Measurements from ENCODE around the gene PODXL. TPM values are rescaled to one million over a fixed set of nuclear protein-coding genes. Genes with fewer than 3 reads are reported as not detected.

The PODXL gene
- total and polyA plus RNA-seq, 8 donors: 23.0 to 71.5 (median 35.9) TPM

DNA sequence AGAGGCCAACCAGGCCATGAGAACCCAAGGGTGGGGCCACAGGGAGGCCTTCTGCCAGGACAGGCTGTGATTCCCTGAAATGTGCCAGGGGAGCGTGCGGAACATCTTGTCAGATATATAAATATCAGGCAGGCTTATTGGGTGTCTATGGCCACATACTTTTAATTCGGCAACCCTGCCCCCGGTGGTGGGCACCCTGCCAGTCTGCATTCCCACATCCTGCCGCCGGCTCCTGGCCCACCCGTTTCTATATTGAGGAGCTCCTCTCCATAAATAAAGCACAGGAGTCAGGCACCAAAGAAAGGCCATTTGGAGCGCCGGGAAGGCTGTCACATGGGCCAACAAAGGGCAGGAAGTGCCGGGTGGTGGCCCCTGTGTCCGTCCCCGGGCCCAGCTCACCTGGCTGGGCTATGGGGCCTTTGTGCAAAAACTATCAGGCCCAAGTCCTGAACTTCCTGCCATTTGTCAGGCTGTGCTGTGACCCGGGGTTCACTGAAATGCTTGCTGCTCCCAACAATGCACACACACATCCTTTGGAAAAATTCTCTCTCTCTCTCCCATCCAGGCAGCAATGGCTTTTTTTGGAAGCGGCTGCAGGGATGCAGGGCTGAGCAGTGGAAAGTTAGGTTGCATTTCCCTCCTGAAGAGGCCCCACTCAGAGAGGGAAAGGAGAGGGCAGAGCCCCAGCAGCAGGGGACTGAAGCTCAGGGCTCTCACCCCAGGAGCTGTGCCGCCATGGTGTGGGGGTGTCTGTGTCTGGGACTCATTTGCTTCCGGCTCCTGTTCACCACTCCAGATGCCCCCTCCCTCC lies 25.0 kb upstream of the PODXL start:
- ATAC-seq: peak in 1 of 4 donors; percentile 12
- Histone ChIP-seq H3K4me3 (no peak overlapping the region), H3K27me3 (no peaks in the 10 kb centered on the region), H3K4me1 (no peaks in the 10 kb centered on the region), H3K27ac (no peak overlapping the region), H3K36me3 (no peaks in the 10 kb centered on the region), H3K9me3 (no peaks in the 10 kb centered on the region)
- no peak for FAIRE-seq
- TF ChIP-seq, protein P1, sequence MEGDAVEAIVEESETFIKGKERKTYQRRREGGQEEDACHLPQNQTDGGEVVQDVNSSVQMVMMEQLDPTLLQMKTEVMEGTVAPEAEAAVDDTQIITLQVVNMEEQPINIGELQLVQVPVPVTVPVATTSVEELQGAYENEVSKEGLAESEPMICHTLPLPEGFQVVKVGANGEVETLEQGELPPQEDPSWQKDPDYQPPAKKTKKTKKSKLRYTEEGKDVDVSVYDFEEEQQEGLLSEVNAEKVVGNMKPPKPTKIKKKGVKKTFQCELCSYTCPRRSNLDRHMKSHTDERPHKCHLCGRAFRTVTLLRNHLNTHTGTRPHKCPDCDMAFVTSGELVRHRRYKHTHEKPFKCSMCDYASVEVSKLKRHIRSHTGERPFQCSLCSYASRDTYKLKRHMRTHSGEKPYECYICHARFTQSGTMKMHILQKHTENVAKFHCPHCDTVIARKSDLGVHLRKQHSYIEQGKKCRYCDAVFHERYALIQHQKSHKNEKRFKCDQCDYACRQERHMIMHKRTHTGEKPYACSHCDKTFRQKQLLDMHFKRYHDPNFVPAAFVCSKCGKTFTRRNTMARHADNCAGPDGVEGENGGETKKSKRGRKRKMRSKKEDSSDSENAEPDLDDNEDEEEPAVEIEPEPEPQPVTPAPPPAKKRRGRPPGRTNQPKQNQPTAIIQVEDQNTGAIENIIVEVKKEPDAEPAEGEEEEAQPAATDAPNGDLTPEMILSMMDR (IDR thresholded peaks at IDR 0.05): no peak
- WGBS, 2 donors: 64 to 71% methylated on average over 16 of the region's 16 CpGs
- DNase-seq: peak in 1 of 6 donors; percentile 15
- intact Hi-C loops (cut with DNase I): no loop called here

DNA sequence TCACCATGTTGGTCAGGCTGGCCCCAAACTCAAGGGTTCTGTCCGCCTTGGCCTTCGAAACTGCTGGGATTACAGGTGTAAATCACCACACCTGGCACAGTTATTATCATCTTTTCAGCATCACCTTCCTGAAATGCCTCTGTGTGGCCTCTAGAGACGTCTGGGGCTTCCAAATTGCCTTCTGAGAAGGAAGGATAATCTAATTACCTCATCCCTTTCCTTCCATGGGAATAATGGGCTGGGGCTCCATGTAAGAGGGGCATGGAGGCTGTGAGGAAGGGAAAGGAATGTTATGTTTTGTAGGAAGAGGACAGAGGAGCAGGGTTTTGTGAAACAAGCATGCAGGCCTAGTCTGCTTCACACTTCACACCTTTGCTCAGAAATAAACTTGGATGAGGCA lies 22.2 kb upstream of the PODXL start:
- ATAC-seq (no peak), FAIRE-seq (no peak)
- 56 to 68% methylated on average over 3 of the region's 3 CpGs for WGBS, 2 donors

DNA sequence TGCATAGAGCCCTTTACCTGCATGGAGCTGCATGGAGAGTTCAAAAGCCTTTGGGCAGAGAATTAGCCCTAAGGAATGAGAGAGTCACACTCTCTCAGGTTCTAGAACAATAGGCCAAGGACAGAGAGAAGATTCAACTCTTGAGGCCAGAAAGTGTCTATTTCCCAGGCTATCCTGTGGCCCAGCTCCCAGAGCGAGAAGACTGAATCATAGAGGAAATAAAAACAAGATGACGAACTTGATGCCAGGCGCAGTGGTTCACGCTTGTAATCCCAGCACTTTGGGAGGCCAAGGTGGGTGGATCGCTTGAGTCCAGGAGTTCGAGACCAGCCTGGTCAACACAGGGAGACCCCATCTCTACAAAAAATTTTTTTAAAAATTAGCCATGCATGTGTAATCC lies 18.3 kb upstream of the PODXL start:
- WGBS, 2 donors: 88 to 96% methylated on average over 6 of the region's 6 CpGs
- Histone ChIP-seq H3K27ac (no peak overlapping the region), H3K36me3 (no peaks in the 10 kb centered on the region), H3K9me3 (no peaks in the 10 kb centered on the region), H3K27me3 (no peaks in the 10 kb centered on the region), H3K4me3 (no peak overlapping the region), H3K4me1 (no peaks in the 10 kb centered on the region)
- no peak for FAIRE-seq
- no peak for DNase-seq
- intact Hi-C loops (cut with DNase I): no loop called here
- no peak for ATAC-seq
- TF ChIP-seq, protein P1 (IDR thresholded peaks at IDR 0.05): no peak

More for the DNA sequence above, 22.2 kb upstream of the PODXL start:
- Histone ChIP-seq H3K4me1 (no peaks in the 10 kb centered on the region), H3K9me3 (no peaks in the 10 kb centered on the region), H3K27ac (no peak overlapping the region), H3K36me3 (no peaks in the 10 kb centered on the region), H3K4me3 (no peak overlapping the region), H3K27me3 (no peaks in the 10 kb centered on the region)
- DNase-seq: no peak
- intact Hi-C loops (cut with DNase I): no loop called here
- TF ChIP-seq, protein P1 (IDR thresholded peaks at IDR 0.05): no peak

DNA sequence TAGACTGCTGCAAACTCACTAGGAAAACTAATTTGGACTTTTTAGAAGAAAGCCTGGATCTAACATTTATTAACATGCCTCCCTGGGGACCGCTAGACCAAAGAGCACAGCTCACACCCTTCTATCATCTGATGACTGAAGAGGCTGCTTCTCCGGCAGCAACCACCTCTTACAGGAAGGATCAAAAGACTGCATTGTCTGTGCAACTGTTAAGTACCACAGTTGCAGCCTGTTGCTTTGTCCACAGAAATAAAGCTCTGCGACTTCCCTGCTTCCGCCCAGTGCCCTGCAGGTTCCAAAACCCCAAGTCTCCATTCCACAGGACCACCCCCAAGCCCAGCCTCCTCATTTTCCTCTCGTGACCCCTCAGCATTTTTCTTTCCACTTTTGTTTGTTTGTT lies 14.0 kb upstream of the PODXL start:
- DNase-seq (no peak), FAIRE-seq (no peak), ATAC-seq (no peak)
- H3K36me3 ChIP-seq: no peaks in the 10 kb centered on the region
- no peaks in the 10 kb centered on the region for H3K9me3 ChIP-seq
- TF ChIP-seq, protein P1 (IDR thresholded peaks at IDR 0.05): no peak
- H3K4me3 ChIP-seq: no peak overlapping the region
- H3K4me1 ChIP-seq: no peaks in the 10 kb centered on the region
- WGBS, 2 donors: 91 to 92% methylated on average over 5 of the region's 5 CpGs
- no peak overlapping the region for H3K27ac ChIP-seq
- no peaks in the 10 kb centered on the region for H3K27me3 ChIP-seq
- intact Hi-C loops (cut with DNase I): no loop called here

DNA sequence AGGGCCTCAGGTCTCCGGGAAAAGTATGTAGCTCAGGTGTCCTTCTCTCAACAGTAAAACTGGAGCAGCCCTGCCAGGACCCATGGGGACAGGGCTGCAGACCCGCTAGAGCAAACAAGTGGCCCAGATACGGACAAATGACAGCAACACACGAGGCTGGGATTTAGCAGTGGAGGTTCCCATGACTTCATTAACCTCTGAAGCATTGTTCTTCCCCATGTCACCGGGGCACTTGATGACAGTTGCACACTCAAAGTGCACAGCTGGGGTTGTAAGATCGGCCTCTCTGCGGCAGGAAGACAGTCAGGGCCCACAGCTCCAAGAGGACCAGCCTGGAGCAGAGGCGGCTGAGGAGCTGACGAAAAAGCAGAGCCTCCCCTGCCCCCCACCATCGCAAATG lies 12.5 kb upstream of the PODXL start:
- H3K27ac ChIP-seq: no peak overlapping the region
- H3K9me3 ChIP-seq: no peaks in the 10 kb centered on the region
- DNase-seq (no peak), FAIRE-seq (no peak), ATAC-seq (no peak)
- no peaks in the 10 kb centered on the region for H3K27me3 ChIP-seq
- no peak overlapping the region for H3K4me3 ChIP-seq
- no peaks in the 10 kb centered on the region for H3K4me1 ChIP-seq
- TF ChIP-seq, protein P1 (IDR thresholded peaks at IDR 0.05): no peak
- intact Hi-C loops (cut with DNase I): no loop called here
- H3K36me3 ChIP-seq: no peaks in the 10 kb centered on the region
- 75 to 77% methylated on average over 10 of the region's 10 CpGs for WGBS, 2 donors
